Hair follicle dermal papilla cell (primary cell): ENCODE measurements around the gene NPEPL1. TPM values are rescaled to one million over a fixed set of nuclear protein-coding genes. Genes with fewer than 3 reads are reported as not detected.

Source experiments
- total RNA-seq: library from RNA; depleted of rRNA; stranded (reverse); fragments of >200 nt; gene quantifications from 2 replicates; pipeline ENCODE4 v1.2.3, GENCODE V29; 2012

NPEPL1 gene
- total RNA-seq = 25.2 and 27.1 TPM in 2 replicates

DNA sequence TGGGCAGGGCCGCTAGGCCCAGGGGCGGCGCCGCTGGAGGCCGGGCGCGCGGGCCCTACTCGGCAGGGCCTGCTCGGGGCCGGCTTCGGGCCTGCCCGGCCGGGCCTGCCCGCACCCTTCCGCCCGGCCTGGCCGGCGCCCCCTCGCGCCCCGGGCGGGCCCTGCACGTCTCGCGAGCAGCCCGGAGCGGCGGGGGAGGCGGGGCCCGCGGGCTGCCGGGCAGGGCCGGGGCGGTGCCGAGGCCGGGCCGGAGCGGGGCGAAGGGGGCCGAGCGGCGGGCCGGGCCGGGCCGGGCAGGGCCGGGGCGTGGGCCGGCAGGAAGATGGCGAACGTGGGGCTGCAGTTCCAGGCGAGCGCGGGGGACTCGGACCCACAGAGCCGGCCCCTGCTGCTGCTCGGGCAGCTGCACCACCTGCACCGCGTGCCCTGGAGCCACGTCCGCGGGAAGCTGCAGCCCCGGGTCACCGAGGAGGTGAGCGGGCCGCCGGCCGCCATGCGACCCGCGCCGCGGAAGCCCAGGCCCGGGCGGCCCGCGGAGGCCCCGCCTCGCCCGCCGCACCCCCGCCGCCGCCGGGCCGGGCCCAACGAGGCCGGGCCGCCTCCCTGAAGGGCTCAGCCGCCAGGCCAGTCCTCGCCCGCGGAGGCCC lies at the start of gene NPEPL1:
TSS of gene NPEPL1 (plus strand) at position 222 of the 647 bp plus-strand sequence. CDS start at position 323, 101 bp downstream.

DNA sequence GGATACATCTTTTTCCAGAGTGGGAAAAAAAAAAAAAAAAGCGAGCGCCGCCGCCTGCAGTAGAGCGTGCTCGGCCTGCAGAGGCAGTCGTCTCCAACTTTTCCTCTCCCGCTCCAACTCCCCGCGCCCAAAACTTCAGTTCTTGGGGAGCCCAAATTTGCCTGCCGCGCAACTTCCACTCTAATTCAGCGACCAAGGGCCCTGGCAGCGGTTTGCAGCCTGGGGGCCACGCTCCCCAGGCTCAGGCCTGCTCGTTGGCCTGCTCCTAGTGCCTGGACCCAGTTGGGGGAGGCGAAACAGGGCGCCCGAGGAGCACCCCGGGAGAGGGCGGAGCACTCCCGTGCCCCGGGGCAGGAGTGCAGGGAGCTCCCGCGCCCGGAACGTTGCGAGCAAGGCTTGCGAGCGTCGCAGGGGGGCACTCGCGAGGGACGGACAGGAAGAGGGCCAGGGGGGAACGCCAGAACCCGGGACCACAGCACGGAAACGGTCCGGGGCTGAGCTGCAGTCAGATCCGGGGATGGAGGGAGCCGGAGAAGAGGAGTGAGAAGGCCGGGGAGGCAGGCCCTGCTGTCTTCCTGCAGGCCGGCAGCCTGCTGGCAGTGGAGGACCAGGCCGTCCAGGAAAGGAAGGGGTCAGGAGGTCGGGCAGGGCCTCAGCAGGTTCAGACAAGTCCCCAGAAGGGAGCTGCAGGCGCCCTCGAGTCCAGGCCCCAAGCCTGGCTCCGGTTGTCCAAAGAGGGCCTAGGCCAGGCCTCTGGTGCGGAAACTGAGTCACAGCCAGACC lies 41.6 kb upstream of the NPEPL1 start, which contains the start of gene STX16:
TSS of gene STX16 (plus strand) at position 508 of the 783 bp plus-strand sequence. CDS start 724 bp downstream, outside the sequence.

Other genes starting within 250 kb of the NPEPL1 start
- 9.8 and 12.2 TPM in 2 replicates for gene APCDD1L, start 177.4 kb upstream of the NPEPL1 start, total RNA-seq
- 26.4 and 41.5 TPM in 2 replicates for gene STX16, start 41.5 kb upstream of the NPEPL1 start, total RNA-seq
- gene GNAS-AS1, start 158.1 kb downstream of the NPEPL1 start, total RNA-seq = 0.73 and 0.81 TPM in 2 replicates
- gene GNAS, start 159.9 kb downstream of the NPEPL1 start, total RNA-seq = 617 and 716 TPM in 2 replicates